ENCODE measurements around the gene IVD.

IVD gene

GRCh38 chr15:40364251-40364650 is 41.3 kb upstream of the IVD start:
- no peak overlapping the region for H3K27ac ChIP-seq (ENCODE audit: poor library complexity, severe bottlenecking)
- TF ChIP-seq, protein P1, sequence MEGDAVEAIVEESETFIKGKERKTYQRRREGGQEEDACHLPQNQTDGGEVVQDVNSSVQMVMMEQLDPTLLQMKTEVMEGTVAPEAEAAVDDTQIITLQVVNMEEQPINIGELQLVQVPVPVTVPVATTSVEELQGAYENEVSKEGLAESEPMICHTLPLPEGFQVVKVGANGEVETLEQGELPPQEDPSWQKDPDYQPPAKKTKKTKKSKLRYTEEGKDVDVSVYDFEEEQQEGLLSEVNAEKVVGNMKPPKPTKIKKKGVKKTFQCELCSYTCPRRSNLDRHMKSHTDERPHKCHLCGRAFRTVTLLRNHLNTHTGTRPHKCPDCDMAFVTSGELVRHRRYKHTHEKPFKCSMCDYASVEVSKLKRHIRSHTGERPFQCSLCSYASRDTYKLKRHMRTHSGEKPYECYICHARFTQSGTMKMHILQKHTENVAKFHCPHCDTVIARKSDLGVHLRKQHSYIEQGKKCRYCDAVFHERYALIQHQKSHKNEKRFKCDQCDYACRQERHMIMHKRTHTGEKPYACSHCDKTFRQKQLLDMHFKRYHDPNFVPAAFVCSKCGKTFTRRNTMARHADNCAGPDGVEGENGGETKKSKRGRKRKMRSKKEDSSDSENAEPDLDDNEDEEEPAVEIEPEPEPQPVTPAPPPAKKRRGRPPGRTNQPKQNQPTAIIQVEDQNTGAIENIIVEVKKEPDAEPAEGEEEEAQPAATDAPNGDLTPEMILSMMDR (IDR thresholded peaks at IDR 0.05; ENCODE audit: poor library complexity, severe bottlenecking): no peak
- H3K27me3 ChIP-seq (ENCODE audit: insufficient read depth, poor library complexity, severe bottlenecking): no peaks in the 10 kb centered on the region
- ATAC-seq (ENCODE audit: low read depth): no peak
- DNase-seq (ENCODE audit: low spot score): no peak
- no peaks in the 10 kb centered on the region for H3K36me3 ChIP-seq (ENCODE audit: low read depth)
- no peaks in the 10 kb centered on the region for H3K9me3 ChIP-seq (ENCODE audit: severe bottlenecking)
- peaks cover 12% of the 10 kb centered on the region for H3K4me1 ChIP-seq (ENCODE audit: insufficient read depth, poor library complexity, severe bottlenecking)
- H3K4me3 ChIP-seq (ENCODE audit: severe bottlenecking): no peak overlapping the region

GRCh38 chr15:40365016-40365415 is 40.6 kb upstream of the IVD start:
- ATAC-seq (ENCODE audit: low read depth) (no peak), DNase-seq (ENCODE audit: low spot score) (no peak)
- Histone ChIP-seq H3K27ac (ENCODE audit: poor library complexity, severe bottlenecking) (no peak overlapping the region), H3K36me3 (ENCODE audit: low read depth) (no peaks in the 10 kb centered on the region), H3K27me3 (ENCODE audit: insufficient read depth, poor library complexity, severe bottlenecking) (no peaks in the 10 kb centered on the region), H3K4me1 (ENCODE audit: insufficient read depth, poor library complexity, severe bottlenecking) (peaks cover 4% of the 10 kb centered on the region), H3K9me3 (ENCODE audit: severe bottlenecking) (no peaks in the 10 kb centered on the region), H3K4me3 (ENCODE audit: severe bottlenecking) (no peak overlapping the region)
- TF ChIP-seq, protein P1 (IDR thresholded peaks at IDR 0.05; ENCODE audit: poor library complexity, severe bottlenecking): no peak

- Histone ChIP-seq H3K27ac (ENCODE audit: poor library complexity, severe bottlenecking) (no peak overlapping the region), H3K4me3 (ENCODE audit: severe bottlenecking) (no peak overlapping the region), H3K4me1 (ENCODE audit: insufficient read depth, poor library complexity, severe bottlenecking) (no peaks in the 10 kb centered on the region), H3K36me3 (ENCODE audit: low read depth) (no peaks in the 10 kb centered on the region), H3K27me3 (ENCODE audit: insufficient read depth, poor library complexity, severe bottlenecking) (no peaks in the 10 kb centered on the region), H3K9me3 (ENCODE audit: severe bottlenecking) (no peaks in the 10 kb centered on the region)
- DNase-seq (ENCODE audit: low spot score): no peak
- ATAC-seq (ENCODE audit: low read depth): no peak
- TF ChIP-seq, protein P1 (IDR thresholded peaks at IDR 0.05; ENCODE audit: poor library complexity, severe bottlenecking): no peak
These were observed 39.8 kb upstream of the IVD start for GRCh38 chr15:40365624-40366456.

- ATAC-seq (ENCODE audit: low read depth): no peak
- Histone ChIP-seq H3K9me3 (ENCODE audit: severe bottlenecking) (no peaks in the 10 kb centered on the region), H3K4me1 (ENCODE audit: insufficient read depth, poor library complexity, severe bottlenecking) (no peaks in the 10 kb centered on the region), H3K27me3 (ENCODE audit: insufficient read depth, poor library complexity, severe bottlenecking) (no peaks in the 10 kb centered on the region), H3K4me3 (ENCODE audit: severe bottlenecking) (no peak overlapping the region), H3K36me3 (ENCODE audit: low read depth) (no peaks in the 10 kb centered on the region), H3K27ac (ENCODE audit: poor library complexity, severe bottlenecking) (no peak overlapping the region)
- TF ChIP-seq, protein P1 (IDR thresholded peaks at IDR 0.05; ENCODE audit: poor library complexity, severe bottlenecking): no peak
- no peak for DNase-seq (ENCODE audit: low spot score)
These were observed 38.9 kb upstream of the IVD start for GRCh38 chr15:40366457-40367370.
